ENCODE measurements around the gene PIM1.

DNA sequence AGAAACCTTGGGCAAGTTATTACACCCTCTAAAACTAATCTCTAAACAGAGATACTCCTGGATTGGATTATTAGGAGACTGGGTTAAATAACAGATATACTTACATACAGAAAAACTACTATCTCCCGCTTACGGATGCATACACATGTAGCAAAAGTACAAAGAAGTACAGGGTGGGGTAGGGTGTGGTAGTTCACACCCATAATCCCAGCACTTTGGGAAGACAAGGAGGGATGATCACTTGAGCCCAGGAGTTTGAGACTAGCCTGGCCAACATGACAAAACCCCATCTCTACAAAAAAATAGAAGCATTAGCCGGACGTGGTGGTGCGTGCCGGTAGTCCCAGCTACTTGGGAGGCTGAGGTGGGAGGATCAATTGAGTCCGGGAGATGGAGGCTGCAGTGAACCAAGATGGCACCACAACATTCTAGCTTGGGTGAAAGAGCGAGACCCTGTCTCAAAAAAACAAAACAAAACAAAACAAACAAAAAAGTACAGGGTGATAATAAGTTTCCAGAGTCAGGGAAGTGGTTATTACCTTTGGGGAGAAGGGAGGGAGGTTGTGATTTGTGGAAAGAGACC lies 8.1 kb downstream of the PIM1 start:
- TF ChIP-seq, protein P1, sequence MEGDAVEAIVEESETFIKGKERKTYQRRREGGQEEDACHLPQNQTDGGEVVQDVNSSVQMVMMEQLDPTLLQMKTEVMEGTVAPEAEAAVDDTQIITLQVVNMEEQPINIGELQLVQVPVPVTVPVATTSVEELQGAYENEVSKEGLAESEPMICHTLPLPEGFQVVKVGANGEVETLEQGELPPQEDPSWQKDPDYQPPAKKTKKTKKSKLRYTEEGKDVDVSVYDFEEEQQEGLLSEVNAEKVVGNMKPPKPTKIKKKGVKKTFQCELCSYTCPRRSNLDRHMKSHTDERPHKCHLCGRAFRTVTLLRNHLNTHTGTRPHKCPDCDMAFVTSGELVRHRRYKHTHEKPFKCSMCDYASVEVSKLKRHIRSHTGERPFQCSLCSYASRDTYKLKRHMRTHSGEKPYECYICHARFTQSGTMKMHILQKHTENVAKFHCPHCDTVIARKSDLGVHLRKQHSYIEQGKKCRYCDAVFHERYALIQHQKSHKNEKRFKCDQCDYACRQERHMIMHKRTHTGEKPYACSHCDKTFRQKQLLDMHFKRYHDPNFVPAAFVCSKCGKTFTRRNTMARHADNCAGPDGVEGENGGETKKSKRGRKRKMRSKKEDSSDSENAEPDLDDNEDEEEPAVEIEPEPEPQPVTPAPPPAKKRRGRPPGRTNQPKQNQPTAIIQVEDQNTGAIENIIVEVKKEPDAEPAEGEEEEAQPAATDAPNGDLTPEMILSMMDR (IDR thresholded peaks at IDR 0.05): no peak
- no peak for TF ChIP-seq POLR2A (IDR thresholded peaks at IDR 0.05)
